HTERT RPE-1 (cell line): Measurements from ENCODE around the gene OASL.

Experiments used
- in situ Hi-C: fragments of 300-500 bp; cut with MboI; formaldehyde crosslinking; loops from 4 replicates; pipeline ENCODE4 v1.14.3; 2020; ENCODE audit warnings: low sequenced_read_pairs

OASL gene

GRCh38 chr12:120992989-120993388 is 46.1 kb downstream of the OASL start:
- in situ Hi-C loops, result no loop called here

- in situ Hi-C loops, result no loop called here
Observed at GRCh38 chr12:120991965-120992364, 47.1 kb downstream of the OASL start.

GRCh38 chr12:120990487-120991055 is 48.5 kb downstream of the OASL start:
- in situ Hi-C loops, result no loop called here

DNA sequence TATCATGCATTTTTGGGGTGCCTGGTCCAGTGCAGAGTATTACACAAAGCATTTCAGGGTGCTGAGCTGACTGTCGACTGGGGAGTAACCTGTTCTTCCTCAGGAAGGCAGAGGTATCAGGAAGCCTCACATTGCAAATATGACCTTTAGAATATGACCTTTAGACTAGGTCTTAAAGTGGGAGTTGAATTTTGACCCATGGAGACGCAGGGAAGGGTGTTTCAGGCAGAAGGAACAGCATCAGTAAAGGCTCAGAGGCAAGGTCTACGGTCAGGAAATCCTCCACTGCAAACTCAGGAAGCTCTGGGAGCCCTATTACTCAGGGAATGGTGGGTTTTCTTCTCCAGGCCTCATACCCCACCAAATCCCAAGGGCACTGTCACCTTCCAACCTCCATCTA is 49.4 kb downstream of the OASL start:
- in situ Hi-C loops, result no loop called here

DNA sequence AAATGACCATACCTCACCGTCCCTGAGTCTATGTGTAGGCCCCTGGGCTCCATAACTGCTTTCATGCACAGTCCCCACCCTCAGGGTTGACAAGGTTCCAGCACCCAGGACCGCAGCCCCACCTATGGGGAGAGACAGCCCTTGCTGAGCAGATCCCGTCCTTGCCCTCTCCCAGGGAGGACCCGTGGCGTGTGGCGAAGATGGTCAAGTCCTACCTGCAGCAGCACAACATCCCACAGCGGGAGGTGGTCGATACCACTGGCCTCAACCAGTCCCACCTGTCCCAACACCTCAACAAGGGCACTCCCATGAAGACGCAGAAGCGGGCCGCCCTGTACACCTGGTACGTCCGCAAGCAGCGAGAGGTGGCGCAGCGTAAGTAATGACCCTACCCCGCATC is 50.4 kb downstream of the OASL start:
- in situ Hi-C loops, result no loop called here

GRCh38 chr12:120988234-120988633 is 50.8 kb downstream of the OASL start:
- in situ Hi-C loops, result no loop called here

GRCh38 chr12:120984351-120984898 is 54.6 kb downstream of the OASL start:
- in situ Hi-C loops, result no loop called here

- in situ Hi-C loops, result no loop called here
Observed at GRCh38 chr12:120983759-120984158, 55.3 kb downstream of the OASL start.

DNA sequence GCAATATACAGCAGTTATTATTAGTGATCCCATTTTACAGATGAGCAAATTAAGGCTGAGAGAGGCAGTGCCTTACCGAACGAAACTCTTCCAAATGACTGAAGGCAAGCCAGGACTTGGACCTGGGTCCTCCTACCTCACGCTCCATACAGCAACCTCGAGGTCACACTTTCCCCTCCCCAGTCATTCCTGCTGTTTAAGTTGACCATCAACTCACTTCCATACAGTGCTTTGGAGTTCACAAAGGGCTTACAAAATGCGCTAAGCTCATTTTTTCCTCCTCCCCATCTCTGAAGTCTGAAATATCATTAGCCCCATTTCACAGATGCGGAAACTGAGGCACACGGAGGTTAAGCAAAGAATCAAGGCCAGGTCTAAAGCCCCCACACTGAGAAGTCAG is 56.4 kb downstream of the OASL start:
- in situ Hi-C loops, result no loop called here

GRCh38 chr12:120981407-120981941 is 57.6 kb downstream of the OASL start:
- in situ Hi-C loops, result no loop called here

GRCh38 chr12:120980800-120981368 is 58.2 kb downstream of the OASL start:
- in situ Hi-C loops, result no loop called here

DNA sequence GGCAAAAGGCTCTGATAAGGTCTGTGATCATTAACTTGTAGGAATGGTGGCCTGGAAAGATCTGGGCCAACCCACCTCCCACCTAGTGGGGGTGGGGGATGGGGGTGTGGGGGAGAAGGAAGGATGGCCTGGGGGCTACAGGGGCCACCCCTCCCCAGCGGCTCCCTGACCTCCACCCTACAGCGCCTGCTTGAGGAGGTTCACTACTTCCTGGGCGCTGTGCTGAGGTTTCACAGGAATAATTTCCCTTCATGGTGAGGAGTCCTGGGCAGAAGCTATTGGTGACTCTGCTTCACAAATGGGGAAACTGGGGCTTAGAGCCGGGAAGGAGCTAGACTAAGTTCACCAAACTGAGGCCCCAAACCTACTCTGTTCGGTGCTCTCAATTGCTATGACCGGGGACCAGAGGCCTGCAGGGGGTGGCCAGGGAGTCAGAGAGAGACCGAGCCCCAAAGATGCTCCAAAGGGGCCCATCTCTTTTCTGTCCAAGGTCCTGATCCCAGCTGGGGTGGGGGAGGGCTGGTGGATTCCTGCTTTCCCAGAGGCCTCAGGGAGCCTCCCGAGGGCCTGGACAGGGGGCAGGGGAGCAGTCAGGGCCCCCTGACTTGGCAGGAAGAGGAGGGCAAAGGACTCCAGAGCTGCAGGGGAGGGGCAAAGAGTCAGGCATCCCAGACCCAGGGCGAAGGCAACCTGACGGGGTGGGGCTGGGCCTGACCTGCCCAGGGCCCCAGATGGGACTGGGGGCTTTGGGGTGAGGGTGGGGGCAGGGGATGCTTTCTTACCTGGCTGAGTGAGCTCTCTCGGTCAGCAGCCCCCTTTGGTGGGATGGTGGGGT is 59.0 kb downstream of the OASL start:
- in situ Hi-C loops, result no loop called here

GRCh38 chr12:120979220-120979861 is 59.7 kb downstream of the OASL start:
- in situ Hi-C loops, result no loop called here

GRCh38 chr12:120978296-120979219 is 60.5 kb downstream of the OASL start, which contains the start of gene HNF1A:
Gene HNF1A (plus strand): TSS chr12:120978543. CDS start chr12:120978769, 226 bp downstream.
- in situ Hi-C loops, result no loop called here

- in situ Hi-C loops, result no loop called here
Observed at GRCh38 chr12:120977531-120978295, 61.3 kb downstream of the OASL start.

- in situ Hi-C loops, result no loop called here
Observed at GRCh38 chr12:120972870-120973543, 66.0 kb downstream of the OASL start.

- in situ Hi-C loops, result no loop called here
Observed at GRCh38 chr12:120971299-120972180, 67.5 kb downstream of the OASL start.

- in situ Hi-C loops, result no loop called here
Observed at GRCh38 chr12:120970310-120970709, 68.7 kb downstream of the OASL start.
